Sigmoid colon (tissue), 7 donors: ENCODE results near the gene POU6F2. TPM values are rescaled to one million over a fixed set of nuclear protein-coding genes. Genes with fewer than 3 reads are reported as not detected.

Source experiments
- DNase-seq: peaks from one replicate; pipeline ENCODE4 v3.0.0-alpha.2; 2019
- H3K27ac ChIP-seq, 4 donors: fragments of 200-600 bp; sonication (generic); one replicate each; pipeline ENCODE4 v1.5.1; 2016 to 2019; ENCODE audit warnings: mild to moderate bottlenecking in 1 of 4
- H3K27me3 ChIP-seq, 3 donors: fragments of 200-600 bp; sonication (generic); one replicate each; pipeline ENCODE4 v1.5.1; 2019; ENCODE audit warnings: mild to moderate bottlenecking in 1 of 3
- H3K36me3 ChIP-seq, 4 donors: fragments of 200-600 bp; sonication (generic); one replicate each; pipeline ENCODE4 v1.5.1; 2016 to 2019
- H3K4me1 ChIP-seq, 4 donors: fragments of 200-600 bp; sonication (generic); one replicate each; pipeline ENCODE4 v1.5.1; 2017 to 2019
- H3K4me3 ChIP-seq, 4 donors: fragments of 200-600 bp; sonication (generic); one replicate each; pipeline ENCODE4 v1.5.1; 2017 to 2019; ENCODE audit warnings: mild to moderate bottlenecking in 2 of 4, moderate library complexity in 1 of 4
- H3K9me3 ChIP-seq, 4 donors: fragments of 200-600 bp in 3 of 4; sonication (generic) in 3 of 4; one replicate each; pipeline versions ENCODE4 v1.5.1 to v1.6.1; 2013 to 2019
- EP300 ChIP-seq, 4 donors: sonication (generic); formaldehyde crosslinking; IDR thresholded peaks; one replicate each; pipeline ENCODE4 v1.6.1; 2017; ENCODE audit warnings: antibody characterized with exemption in 4 of 4
- POLR2A ChIP-seq, 2 donors: fragments of 450-650 bp; IDR thresholded peaks; one replicate each; pipeline ENCODE4 v1.6.1; 2016; ENCODE audit warnings: antibody characterized with exemption in 2 of 2, mild to moderate bottlenecking in 2 of 2, moderate library complexity in 2 of 2
- POLR2AphosphoS5 ChIP-seq, 4 donors: sonication (generic); formaldehyde crosslinking; IDR thresholded peaks; one replicate each; pipeline ENCODE4 v1.6.1; 2017; ENCODE audit warnings: antibody characterized with exemption in 4 of 4
- WGBS, 2 donors: extraction: QIAGEN DNeasy Blood & Tissue Kit; methylation state at CpG; one replicate each; pipeline ENCODE4 v1.1.7; 2013; 5-methylcytosine and 5-hydroxymethylcytosine counted together
- intact Hi-C: fragments of 100-400 bp; cut with DNase I; formaldehyde crosslinking; loops from one replicate; pipeline ENCODE4 v1.15.1; 2023
- polyA plus RNA-seq, 3 donors: library from polyadenylated mRNA; stranded (reverse); fragments of 200-250 nt; gene quantifications; one replicate each; pipeline ENCODE4 v1.2.3, GENCODE V29; 2013
- total RNA-seq, 4 donors: library from RNA; depleted of rRNA; stranded (reverse); fragments of >200 nt; gene quantifications; one replicate each; pipeline ENCODE4 v1.1.0, GENCODE V29; 2016
- TF ChIP-seq, protein P1 (sequence below), 4 experiments: fragments of 450-650 bp in 3 of 4; fragments of 200-600 bp in 1 of 4; IDR thresholded peaks; one replicate each; pipeline ENCODE4 v1.5.1; 2016 to 2019; ENCODE audit warnings: antibody characterized with exemption in 4 of 4, mild to moderate bottlenecking in 3 of 4, moderate library complexity in 2 of 4
- donor health status: healthy with polysubstance abuse.
- donor health status: Bipolar disorder and iron deficiency.
- donor health status: healthy.

POU6F2 gene
- total and polyA plus RNA-seq, 7 donors, result 0.04 TPM; not detected in 6

DNA sequence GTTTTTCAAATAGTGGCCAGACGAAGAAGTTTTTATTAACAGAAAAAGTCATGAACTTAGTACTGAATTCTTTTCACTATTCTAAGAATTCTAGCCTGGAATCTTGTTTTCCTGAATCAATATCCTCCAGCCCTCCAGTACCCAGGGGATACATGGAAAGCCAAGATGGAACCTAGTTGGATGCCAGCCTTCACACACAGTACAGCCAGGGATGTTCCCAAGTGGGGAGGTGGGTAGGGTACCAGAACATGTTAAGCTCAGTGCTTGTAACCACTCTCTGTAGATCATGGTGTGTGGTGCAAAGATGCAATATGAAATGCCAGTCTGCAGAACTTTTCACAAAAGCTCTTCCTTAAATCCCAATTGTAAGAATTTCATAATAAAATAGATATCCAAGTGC is 128.0 kb downstream of the POU6F2 start:
- TF ChIP-seq POLR2A (IDR thresholded peaks at IDR 0.05) (no peak), POLR2AphosphoS5 (IDR thresholded peaks at IDR 0.05) (no peak), EP300 (IDR thresholded peaks at IDR 0.05) (no peak)
- TF ChIP-seq, protein P1, sequence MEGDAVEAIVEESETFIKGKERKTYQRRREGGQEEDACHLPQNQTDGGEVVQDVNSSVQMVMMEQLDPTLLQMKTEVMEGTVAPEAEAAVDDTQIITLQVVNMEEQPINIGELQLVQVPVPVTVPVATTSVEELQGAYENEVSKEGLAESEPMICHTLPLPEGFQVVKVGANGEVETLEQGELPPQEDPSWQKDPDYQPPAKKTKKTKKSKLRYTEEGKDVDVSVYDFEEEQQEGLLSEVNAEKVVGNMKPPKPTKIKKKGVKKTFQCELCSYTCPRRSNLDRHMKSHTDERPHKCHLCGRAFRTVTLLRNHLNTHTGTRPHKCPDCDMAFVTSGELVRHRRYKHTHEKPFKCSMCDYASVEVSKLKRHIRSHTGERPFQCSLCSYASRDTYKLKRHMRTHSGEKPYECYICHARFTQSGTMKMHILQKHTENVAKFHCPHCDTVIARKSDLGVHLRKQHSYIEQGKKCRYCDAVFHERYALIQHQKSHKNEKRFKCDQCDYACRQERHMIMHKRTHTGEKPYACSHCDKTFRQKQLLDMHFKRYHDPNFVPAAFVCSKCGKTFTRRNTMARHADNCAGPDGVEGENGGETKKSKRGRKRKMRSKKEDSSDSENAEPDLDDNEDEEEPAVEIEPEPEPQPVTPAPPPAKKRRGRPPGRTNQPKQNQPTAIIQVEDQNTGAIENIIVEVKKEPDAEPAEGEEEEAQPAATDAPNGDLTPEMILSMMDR (IDR thresholded peaks at IDR 0.05), result no peak
- Histone ChIP-seq H3K4me1 (no peaks in the 10 kb centered on the region), H3K9me3 (no peaks in the 10 kb centered on the region), H3K27ac (no peak overlapping the region), H3K36me3 (no peaks in the 10 kb centered on the region), H3K4me3 (no peak overlapping the region), H3K27me3 (no peaks in the 10 kb centered on the region)
- no peak for DNase-seq
- 67 to 85% methylated on average over 1 of the region's 1 CpG for WGBS, 2 donors
- intact Hi-C loops, result no loop called here

DNA sequence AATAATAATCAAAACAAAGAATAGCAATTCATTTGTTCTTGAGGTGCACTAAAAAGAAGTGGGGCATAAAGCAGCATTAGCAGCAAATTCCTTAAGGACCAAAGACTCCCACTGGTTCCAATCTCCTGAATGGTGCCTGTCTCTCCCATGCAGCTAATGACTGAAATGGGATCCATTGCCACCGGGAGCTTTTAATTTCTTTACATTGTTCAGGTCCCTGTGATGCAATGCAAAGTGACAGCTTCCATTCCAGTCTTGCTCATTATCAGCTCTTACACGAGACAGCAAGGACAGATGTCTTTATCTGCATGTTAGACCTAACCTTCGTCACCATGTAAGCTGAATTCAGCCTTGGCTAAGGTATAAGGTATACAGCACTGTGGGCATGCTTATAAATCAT is 148.1 kb downstream of the POU6F2 start:
- DNase-seq, result no peak
- Histone ChIP-seq H3K27me3 (no peaks in the 10 kb centered on the region), H3K36me3 (no peaks in the 10 kb centered on the region), H3K4me3 (no peak overlapping the region), H3K4me1 (no peaks in the 10 kb centered on the region), H3K9me3 (no peaks in the 10 kb centered on the region), H3K27ac (no peak overlapping the region)
- 75 to 85% methylated on average over 3 of the region's 3 CpGs for WGBS, 2 donors
- TF ChIP-seq POLR2A (IDR thresholded peaks at IDR 0.05), result no peak
- TF ChIP-seq EP300 (IDR thresholded peaks at IDR 0.05), result no peak
- TF ChIP-seq, protein P1 (IDR thresholded peaks at IDR 0.05), result no peak
- TF ChIP-seq POLR2AphosphoS5 (IDR thresholded peaks at IDR 0.05), result no peak
- intact Hi-C loops, result no loop called here

GRCh38 chr7:39127058-39127457 is 149.3 kb downstream of the POU6F2 start:
- intact Hi-C loops, result no loop called here
- 61 to 74% methylated on average over 3 of the region's 3 CpGs for WGBS, 2 donors
- Histone ChIP-seq H3K36me3 (no peaks in the 10 kb centered on the region), H3K27ac (no peak overlapping the region), H3K9me3 (no peaks in the 10 kb centered on the region), H3K4me3 (no peak overlapping the region), H3K27me3 (no peaks in the 10 kb centered on the region), H3K4me1 (no peaks in the 10 kb centered on the region)
- no peak for DNase-seq
- TF ChIP-seq, protein P1 (IDR thresholded peaks at IDR 0.05), result no peak
- no peak for TF ChIP-seq POLR2A (IDR thresholded peaks at IDR 0.05)
- no peak for TF ChIP-seq EP300 (IDR thresholded peaks at IDR 0.05)
- no peak for TF ChIP-seq POLR2AphosphoS5 (IDR thresholded peaks at IDR 0.05)

DNA sequence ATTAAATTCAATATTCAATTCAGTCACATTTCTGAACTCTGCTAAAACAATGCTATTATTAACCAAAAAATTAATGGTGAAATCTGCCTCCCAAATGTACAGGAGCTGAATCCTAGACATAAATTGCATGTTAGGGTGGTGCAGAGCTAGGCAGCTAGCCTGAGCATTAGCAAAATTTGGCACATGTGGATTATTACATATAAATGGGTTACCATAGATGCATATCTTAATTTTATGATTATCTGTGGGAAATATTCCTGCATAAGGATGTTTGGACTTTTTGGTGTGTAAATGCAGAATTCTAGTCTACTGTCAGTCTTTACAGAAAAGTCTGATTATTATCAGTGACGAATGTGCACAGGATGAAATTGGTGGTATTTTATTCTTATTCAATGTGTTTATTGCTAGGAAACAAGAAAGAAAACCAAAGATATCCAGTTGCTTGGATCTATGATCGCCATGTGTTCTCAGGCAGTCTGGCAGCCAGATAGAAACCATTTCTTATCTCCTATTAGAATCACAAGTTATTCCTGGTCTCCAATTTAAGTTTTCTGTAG is 150.7 kb downstream of the POU6F2 start:
- Histone ChIP-seq H3K27ac (no peak overlapping the region), H3K4me1 (no peaks in the 10 kb centered on the region), H3K36me3 (no peaks in the 10 kb centered on the region), H3K27me3 (no peaks in the 10 kb centered on the region), H3K4me3 (no peak overlapping the region), H3K9me3 (no peaks in the 10 kb centered on the region)
- no peak for DNase-seq
- WGBS, 2 donors, result 79 to 95% methylated on average over 2 of the region's 2 CpGs
- TF ChIP-seq, protein P1 (IDR thresholded peaks at IDR 0.05), result no peak
- TF ChIP-seq POLR2AphosphoS5 (IDR thresholded peaks at IDR 0.05), result no peak
- intact Hi-C loops, result no loop called here

- DNase-seq, result no peak
- H3K27ac ChIP-seq, result no peak overlapping the region
- no peaks in the 10 kb centered on the region for H3K4me1 ChIP-seq
- H3K9me3 ChIP-seq, result no peaks in the 10 kb centered on the region
- TF ChIP-seq POLR2A (IDR thresholded peaks at IDR 0.05), result no peak
- TF ChIP-seq POLR2AphosphoS5 (IDR thresholded peaks at IDR 0.05), result no peak
- TF ChIP-seq EP300 (IDR thresholded peaks at IDR 0.05), result no peak
- TF ChIP-seq, protein P1 (IDR thresholded peaks at IDR 0.05), result no peak
- no peak overlapping the region for H3K4me3 ChIP-seq
- H3K36me3 ChIP-seq, result no peaks in the 10 kb centered on the region
- H3K27me3 ChIP-seq, result no peaks in the 10 kb centered on the region
- intact Hi-C loops, result no loop called here
- 48 to 62% methylated on average over 3 of the region's 3 CpGs for WGBS, 2 donors
Measured at GRCh38 chr7:39130274-39130673, 152.6 kb downstream of the POU6F2 start.
